Neural crest cell (in vitro differentiated cells): ENCODE measurements around the gene ZFC3H1. TPM values are rescaled to one million over a fixed set of nuclear protein-coding genes. Genes with fewer than 3 reads are reported as not detected.

Source experiments
- DNase-seq: peaks from one replicate; pipeline ENCODE4 v3.0.0; 2021; ENCODE audit warnings: low read depth, mixed read lengths, low spot score
- H3K27ac Mint-ChIP-seq: one replicate; pipeline ENCODE4 v1.8.0; 2021; ENCODE audit warnings: mild to moderate bottlenecking, mixed read lengths; ENCODE audit not compliant: unreplicated experiment
- H3K27me3 Mint-ChIP-seq: 2 replicates; pipeline ENCODE4 v1.8.0; 2021; ENCODE audit warnings: low read depth, mild to moderate bottlenecking, mixed read lengths
- H3K36me3 Mint-ChIP-seq: 2 replicates; pipeline ENCODE4 v1.8.0; 2021; ENCODE audit warnings: low read depth, mild to moderate bottlenecking, mixed read lengths
- H3K4me1 Mint-ChIP-seq: 2 replicates; pipeline ENCODE4 v1.8.0; 2021; ENCODE audit warnings: mixed read lengths
- H3K4me3 Mint-ChIP-seq: one replicate; pipeline ENCODE4 v1.8.0; 2021; ENCODE audit warnings: mild to moderate bottlenecking, mixed read lengths
- H3K9me3 Mint-ChIP-seq: 2 replicates; pipeline ENCODE4 v1.8.0; 2021; ENCODE audit warnings: mixed read lengths
- CTCF ChIP-seq: fragments of 200-600 bp; sonication (generic); conservative IDR thresholded peaks from 2 replicates; pipeline ENCODE4 v1.5.0; 2021; ENCODE audit warnings: antibody characterized with exemption, mild to moderate bottlenecking
- total RNA-seq: library from RNA; stranded (reverse); gene quantifications from 2 replicates; pipeline ENCODE4 v1.2.1, GENCODE V29; 2021

The ZFC3H1 gene
- total RNA-seq, 1 donor from 2014 or later = 40.5 TPM

GRCh38 chr12:71661977-71662530 is 1.6 kb downstream of the ZFC3H1 start:
- Mint-ChIP-seq H3K36me3 (peaks cover 14% of the 10 kb centered on the region), H3K4me1 (peaks cover 28% of the 10 kb centered on the region), H3K9me3 (no peaks in the 10 kb centered on the region), H3K27me3 (no peaks in the 10 kb centered on the region), H3K27ac (peak overlapping the region; percentile 76), H3K4me3 (peak overlapping the region; percentile 98)
- no peak for DNase-seq
- no peak for TF ChIP-seq CTCF

GRCh38 chr12:71656740-71657139 is 6.9 kb downstream of the ZFC3H1 start:
- H3K27ac Mint-ChIP-seq = no peak overlapping the region
- DNase-seq = no peak
- no peaks in the 10 kb centered on the region for H3K9me3 Mint-ChIP-seq
- H3K4me3 Mint-ChIP-seq = no peak overlapping the region
- peaks cover 6% of the 10 kb centered on the region for H3K4me1 Mint-ChIP-seq
- peaks cover 36% of the 10 kb centered on the region for H3K36me3 Mint-ChIP-seq
- no peaks in the 10 kb centered on the region for H3K27me3 Mint-ChIP-seq
- TF ChIP-seq CTCF = no peak

GRCh38 chr12:71655907-71656306 is 7.7 kb downstream of the ZFC3H1 start:
- Mint-ChIP-seq H3K4me3 (no peak overlapping the region), H3K36me3 (peaks cover 36% of the 10 kb centered on the region), H3K27me3 (no peaks in the 10 kb centered on the region), H3K27ac (no peak overlapping the region), H3K4me1 (peaks cover 4% of the 10 kb centered on the region), H3K9me3 (no peaks in the 10 kb centered on the region)
- TF ChIP-seq CTCF = no peak
- DNase-seq = no peak

- no peak overlapping the region for H3K27ac Mint-ChIP-seq
- H3K27me3 Mint-ChIP-seq = no peaks in the 10 kb centered on the region
- H3K36me3 Mint-ChIP-seq = peaks cover 36% of the 10 kb centered on the region
- H3K4me3 Mint-ChIP-seq = no peak overlapping the region
- no peak for DNase-seq
- TF ChIP-seq CTCF = no peak
- no peaks in the 10 kb centered on the region for H3K9me3 Mint-ChIP-seq
- H3K4me1 Mint-ChIP-seq = peaks cover 4% of the 10 kb centered on the region
These were observed 8.2 kb downstream of the ZFC3H1 start for GRCh38 chr12:71655495-71655894.

GRCh38 chr12:71654200-71654599 is 9.4 kb downstream of the ZFC3H1 start:
- no peak overlapping the region for H3K27ac Mint-ChIP-seq
- peaks cover 39% of the 10 kb centered on the region for H3K36me3 Mint-ChIP-seq
- DNase-seq = no peak
- H3K4me3 Mint-ChIP-seq = no peak overlapping the region
- no peak for TF ChIP-seq CTCF
- no peaks in the 10 kb centered on the region for H3K9me3 Mint-ChIP-seq
- H3K4me1 Mint-ChIP-seq = peaks cover 4% of the 10 kb centered on the region
- no peaks in the 10 kb centered on the region for H3K27me3 Mint-ChIP-seq
